ENCODE results near the gene CORO2A.

CORO2A gene

GRCh38 chr9:98234245-98234825, 41.9 kb upstream of the CORO2A start:
- no peak for DNase-seq (ENCODE audit: low read depth)
- H3K4me3 ChIP-seq (ENCODE audit: control insufficient read depth, low read depth, low read length): no peak overlapping the region
- TF ChIP-seq CTCF (IDR thresholded peaks at IDR 0.05; ENCODE audit: control insufficient read depth, insufficient read depth, low read depth, low read length, missing control alignments): peak; percentile 7

GRCh38 chr9:98232926-98233325, 40.5 kb upstream of the CORO2A start:
- TF ChIP-seq CTCF (IDR thresholded peaks at IDR 0.05; ENCODE audit: control insufficient read depth, insufficient read depth, low read depth, low read length, missing control alignments): no peak
- no peak for DNase-seq (ENCODE audit: low read depth)

GRCh38 chr9:98231770-98232478, 39.5 kb upstream of the CORO2A start:
- no peak for TF ChIP-seq CTCF (IDR thresholded peaks at IDR 0.05; ENCODE audit: control insufficient read depth, insufficient read depth, low read depth, low read length, missing control alignments)
- H3K4me3 ChIP-seq (ENCODE audit: control insufficient read depth, low read depth, low read length): no peak overlapping the region
- peak; percentile 75 for DNase-seq (ENCODE audit: low read depth)

More at GRCh38 chr9:98232926-98233325, 40.5 kb upstream of the CORO2A start:
- no peak overlapping the region for H3K4me3 ChIP-seq (ENCODE audit: control insufficient read depth, low read depth, low read length)

GRCh38 chr9:98230789-98231188, 38.4 kb upstream of the CORO2A start:
- DNase-seq (ENCODE audit: low read depth): no peak
- TF ChIP-seq CTCF (IDR thresholded peaks at IDR 0.05; ENCODE audit: control insufficient read depth, insufficient read depth, low read depth, low read length, missing control alignments): no peak
- H3K4me3 ChIP-seq (ENCODE audit: control insufficient read depth, low read depth, low read length): no peak overlapping the region

- no peak for DNase-seq (ENCODE audit: low read depth)
- no peak overlapping the region for H3K4me3 ChIP-seq (ENCODE audit: control insufficient read depth, low read depth, low read length)
- TF ChIP-seq CTCF (IDR thresholded peaks at IDR 0.05; ENCODE audit: control insufficient read depth, insufficient read depth, low read depth, low read length, missing control alignments): no peak
These were observed 37.9 kb upstream of the CORO2A start for GRCh38 chr9:98230304-98230703.

- TF ChIP-seq CTCF (IDR thresholded peaks at IDR 0.05; ENCODE audit: control insufficient read depth, insufficient read depth, low read depth, low read length, missing control alignments): no peak
- H3K4me3 ChIP-seq (ENCODE audit: control insufficient read depth, low read depth, low read length): no peak overlapping the region
- DNase-seq (ENCODE audit: low read depth): no peak
These were observed 37.2 kb upstream of the CORO2A start for GRCh38 chr9:98229620-98230019.
